Adrenal gland (tissue), 5 donors: ENCODE results near the gene ZFP64.

Experiments used
- POLR2A ChIP-seq, 2 donors: fragments of 450-650 bp; IDR thresholded peaks; one replicate each; pipeline ENCODE4 v1.6.1; 2017; ENCODE audit warnings: antibody characterized with exemption in 2 of 2, mild to moderate bottlenecking in 2 of 2, moderate library complexity in 1 of 2
- TF ChIP-seq, protein P1 (sequence below), 6 experiments: fragments of 450-650 bp in 4 of 6; fragments of 200-600 bp in 2 of 6; sonication (generic) in 1 of 6; IDR thresholded peaks; 1 replicate in 5 of 6; 2 replicates in 1 of 6; pipeline versions ENCODE4 v1.5.1 to v1.8.0; 2016 to 2021; ENCODE audit warnings: antibody characterized with exemption in 6 of 6, mild to moderate bottlenecking in 2 of 6, moderate library complexity in 1 of 6
- donor health status: DM: no; HTN: no; CAD: no.

DNA sequence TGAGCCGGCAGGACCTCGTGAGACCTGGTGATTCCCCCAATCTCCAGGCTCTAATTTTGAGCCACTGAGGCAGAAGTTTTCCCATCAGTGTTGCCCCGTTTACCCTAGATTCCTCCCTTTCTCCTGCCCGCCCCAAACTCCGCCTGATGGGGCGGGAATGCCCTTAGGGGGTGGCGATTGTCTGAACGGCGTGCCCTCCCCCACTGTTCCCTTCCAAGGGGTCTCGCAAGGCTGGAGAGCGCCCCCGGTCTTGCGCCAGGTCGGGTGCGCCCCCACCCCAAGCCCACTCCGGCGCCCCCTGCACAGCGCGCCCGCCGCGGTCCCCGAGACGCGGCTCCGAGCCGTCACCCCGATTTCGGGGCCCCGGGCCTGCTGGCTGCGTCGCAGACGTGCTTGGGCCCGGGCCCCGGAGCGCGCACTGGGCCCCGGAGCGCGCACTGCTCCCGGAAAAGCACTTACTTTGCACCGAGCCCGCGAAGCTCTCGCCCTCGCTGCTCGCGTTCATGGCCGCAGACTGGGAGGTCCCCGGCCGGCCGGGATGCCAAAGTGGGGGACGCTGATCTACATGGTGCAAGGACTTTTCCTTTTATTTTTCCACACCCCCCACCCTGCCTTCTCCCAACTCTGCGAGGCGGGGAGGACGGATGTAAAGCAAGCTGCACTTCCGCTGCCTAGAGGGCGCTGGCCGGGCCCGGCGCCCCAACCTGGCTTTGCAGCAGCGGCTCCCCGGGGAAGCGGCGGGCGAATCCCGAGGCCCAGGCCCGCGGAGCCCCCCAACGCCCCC lies at the start of gene ZFP64:
- TF ChIP-seq, protein P1, sequence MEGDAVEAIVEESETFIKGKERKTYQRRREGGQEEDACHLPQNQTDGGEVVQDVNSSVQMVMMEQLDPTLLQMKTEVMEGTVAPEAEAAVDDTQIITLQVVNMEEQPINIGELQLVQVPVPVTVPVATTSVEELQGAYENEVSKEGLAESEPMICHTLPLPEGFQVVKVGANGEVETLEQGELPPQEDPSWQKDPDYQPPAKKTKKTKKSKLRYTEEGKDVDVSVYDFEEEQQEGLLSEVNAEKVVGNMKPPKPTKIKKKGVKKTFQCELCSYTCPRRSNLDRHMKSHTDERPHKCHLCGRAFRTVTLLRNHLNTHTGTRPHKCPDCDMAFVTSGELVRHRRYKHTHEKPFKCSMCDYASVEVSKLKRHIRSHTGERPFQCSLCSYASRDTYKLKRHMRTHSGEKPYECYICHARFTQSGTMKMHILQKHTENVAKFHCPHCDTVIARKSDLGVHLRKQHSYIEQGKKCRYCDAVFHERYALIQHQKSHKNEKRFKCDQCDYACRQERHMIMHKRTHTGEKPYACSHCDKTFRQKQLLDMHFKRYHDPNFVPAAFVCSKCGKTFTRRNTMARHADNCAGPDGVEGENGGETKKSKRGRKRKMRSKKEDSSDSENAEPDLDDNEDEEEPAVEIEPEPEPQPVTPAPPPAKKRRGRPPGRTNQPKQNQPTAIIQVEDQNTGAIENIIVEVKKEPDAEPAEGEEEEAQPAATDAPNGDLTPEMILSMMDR (IDR thresholded peaks at IDR 0.05): peak in 4 of 6 experiments; percentile 8 to 41 (median 20)
- TF ChIP-seq POLR2A (IDR thresholded peaks at IDR 0.05): peak in 1 of 2 donors; percentile 35
